Smooth muscle cell of the coronary artery (primary cell): ENCODE data around the gene ITGA6. TPM values are rescaled to one million over a fixed set of nuclear protein-coding genes. Genes with fewer than 3 reads are reported as not detected.

Source experiments
- total RNA-seq: library from RNA; depleted of rRNA; stranded (reverse); fragments of >200 nt; gene quantifications from 2 replicates; pipeline ENCODE4 v1.2.3, GENCODE V29; 2014; ENCODE audit warnings: low replicate concordance

Gene ITGA6
- 2.8 and 8.9 TPM in 2 replicates for total RNA-seq

DNA sequence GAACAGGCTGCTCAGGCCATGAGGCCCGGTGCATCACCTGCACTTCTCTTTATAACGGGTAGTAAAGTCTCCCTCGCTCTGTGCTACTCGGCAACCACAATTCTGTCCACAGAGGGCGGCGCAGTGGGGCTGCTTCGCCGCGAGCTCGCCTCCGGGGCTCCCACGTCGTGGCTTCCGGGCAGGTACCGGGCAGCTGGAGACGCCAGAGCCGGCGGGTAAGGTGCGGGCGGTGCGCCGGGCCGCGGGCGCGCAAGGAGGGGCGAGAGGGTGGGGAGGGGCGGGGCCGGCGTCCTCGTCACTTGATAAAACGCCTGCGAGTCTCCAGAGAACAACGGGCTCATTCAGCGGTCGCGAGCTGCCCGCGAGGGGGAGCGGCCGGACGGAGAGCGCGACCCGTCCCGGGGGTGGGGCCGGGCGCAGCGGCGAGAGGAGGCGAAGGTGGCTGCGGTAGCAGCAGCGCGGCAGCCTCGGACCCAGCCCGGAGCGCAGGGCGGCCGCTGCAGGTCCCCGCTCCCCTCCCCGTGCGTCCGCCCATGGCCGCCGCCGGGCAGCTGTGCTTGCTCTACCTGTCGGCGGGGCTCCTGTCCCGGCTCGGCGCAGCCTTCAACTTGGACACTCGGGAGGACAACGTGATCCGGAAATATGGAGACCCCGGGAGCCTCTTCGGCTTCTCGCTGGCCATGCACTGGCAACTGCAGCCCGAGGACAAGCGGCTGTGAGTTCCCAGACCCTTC is at the start of gene ITGA6:
TSS of gene ITGA6 (plus strand) at position 331 of the 734 bp plus-strand sequence.

Other genes with a start within 250 kb of the ITGA6 start
- gene PDK1, start 128.5 kb downstream of the ITGA6 start, total RNA-seq: 17.6 and 32.8 TPM in 2 replicates